HG03159 (cell line): ENCODE data around the gene BOLA1.
"Not testable (repeated sequence)": the region's sequence is repeated elsewhere in the genome, so short reads cannot be mapped to it uniquely, and the experiment has no call there.

Experiments used
- ATAC-seq: cut with Tn5 transposase; IDR thresholded peaks from one replicate; pipeline ENCODE4 v1.9.1; 2021; ENCODE audit warnings: mild to moderate bottlenecking, moderate library complexity; ENCODE audit not compliant: unreplicated experiment

BOLA1 gene

GRCh38 chr1:149899460-149900284 lies at the start of gene BOLA1:
BOLA1 (plus strand) TSS chr1:149899568; CDS start chr1:149900060, 492 bp downstream.
- ATAC-seq = peak; percentile 93

GRCh38 chr1:149849947-149850360 lies 49.4 kb upstream of the BOLA1 start:
- ATAC-seq = no peak

GRCh38 chr1:149850732-149851345 lies 48.5 kb upstream of the BOLA1 start:
- ATAC-seq = peak; percentile 62

- ATAC-seq = peak; percentile 38
Observed at GRCh38 chr1:149851585-149852213, 47.7 kb upstream of the BOLA1 start.

GRCh38 chr1:149852263-149852662 lies 47.1 kb upstream of the BOLA1 start:
- ATAC-seq = peak; percentile 24

- ATAC-seq = not testable (repeated sequence)
Observed at GRCh38 chr1:149860271-149860670, 39.1 kb upstream of the BOLA1 start.

GRCh38 chr1:149860684-149861496 lies 38.5 kb upstream of the BOLA1 start:
- peak; percentile 63 for ATAC-seq

GRCh38 chr1:149861497-149862054 lies 37.8 kb upstream of the BOLA1 start:
- ATAC-seq = not testable (repeated sequence)

- ATAC-seq = not testable (repeated sequence)
Observed at GRCh38 chr1:149866887-149867286, 32.5 kb upstream of the BOLA1 start.

- not testable (repeated sequence) for ATAC-seq
Observed at GRCh38 chr1:149873060-149873459, 26.3 kb upstream of the BOLA1 start.

GRCh38 chr1:149877211-149877946 lies 22.0 kb upstream of the BOLA1 start:
- ATAC-seq = no peak

- ATAC-seq = no peak
Observed at GRCh38 chr1:149879556-149879955, 19.8 kb upstream of the BOLA1 start.

- no peak for ATAC-seq
Observed at GRCh38 chr1:149881876-149882275, 17.5 kb upstream of the BOLA1 start.

GRCh38 chr1:149883598-149884247 lies 15.6 kb upstream of the BOLA1 start:
- ATAC-seq = no peak

GRCh38 chr1:149884433-149885338 lies 14.7 kb upstream of the BOLA1 start:
- no peak for ATAC-seq

- no peak for ATAC-seq
Observed at GRCh38 chr1:149885339-149886120, 13.8 kb upstream of the BOLA1 start.

GRCh38 chr1:149886121-149886395 lies 13.3 kb upstream of the BOLA1 start:
- ATAC-seq = not testable (repeated sequence)
